Measurements from ENCODE around the gene SLC4A2.

The SLC4A2 gene

GRCh38 chr7:151093748-151094147 lies 34.4 kb downstream of the SLC4A2 start:
- peaks cover 0 to 48% of the 10 kb centered on the region in 2 experiments; a peak in 2 of 3 replicates for H3K36me3 ChIP-seq (ENCODE audit: control insufficient read depth in 2 of 2, insufficient read depth in 1 of 2, low read length in 2 of 2)
- H3K4me3 ChIP-seq (ENCODE audit: low read depth, low read length) = no peak overlapping the region
- H3K27ac ChIP-seq (ENCODE audit: extremely low read depth, low read depth, low read length) = no peak overlapping the region
- no peak for TF ChIP-seq ZBTB48 (tag by site-specific recombination; IDR thresholded peaks at IDR 0.05)
- TF ChIP-seq KLF7 (tag by site-specific recombination; IDR thresholded peaks at IDR 0.05; ENCODE audit: borderline replicate concordance) = no peak
- TF ChIP-seq ZNF148 (tag by site-specific recombination; IDR thresholded peaks at IDR 0.05; ENCODE audit: borderline replicate concordance) = no peak
- TF ChIP-seq GLIS1 (tag by site-specific recombination; IDR thresholded peaks at IDR 0.05) = 0 out of 2 replicates have a peak, but pooled peaks have one; percentile 10
- no peak for TF ChIP-seq ZNF701 (tag by site-specific recombination; IDR thresholded peaks at IDR 0.05)
- H3K9me3 ChIP-seq (ENCODE audit: control insufficient read depth, insufficient read depth, low read depth, low read length) = no peaks in the 10 kb centered on the region
- POLR2A ChIA-PET = no interaction called here
- CTCF ChIA-PET = interaction anchor here (0.6 to 4.9 kb wide), 5 partner anchors 13 to 84 kb away, joined by 3 to 43 read pairs (median 3); no protein-coding TSS in a partner anchor
- peaks cover 4% of the 10 kb centered on the region; the same call in 1 of the 2 replicates for H3K4me1 ChIP-seq (ENCODE audit: control insufficient read depth, insufficient read depth, low read length)

- POLR2A ChIA-PET = no interaction called here
Measured at GRCh38 chr7:151094675-151095074, 35.3 kb downstream of the SLC4A2 start.

DNA sequence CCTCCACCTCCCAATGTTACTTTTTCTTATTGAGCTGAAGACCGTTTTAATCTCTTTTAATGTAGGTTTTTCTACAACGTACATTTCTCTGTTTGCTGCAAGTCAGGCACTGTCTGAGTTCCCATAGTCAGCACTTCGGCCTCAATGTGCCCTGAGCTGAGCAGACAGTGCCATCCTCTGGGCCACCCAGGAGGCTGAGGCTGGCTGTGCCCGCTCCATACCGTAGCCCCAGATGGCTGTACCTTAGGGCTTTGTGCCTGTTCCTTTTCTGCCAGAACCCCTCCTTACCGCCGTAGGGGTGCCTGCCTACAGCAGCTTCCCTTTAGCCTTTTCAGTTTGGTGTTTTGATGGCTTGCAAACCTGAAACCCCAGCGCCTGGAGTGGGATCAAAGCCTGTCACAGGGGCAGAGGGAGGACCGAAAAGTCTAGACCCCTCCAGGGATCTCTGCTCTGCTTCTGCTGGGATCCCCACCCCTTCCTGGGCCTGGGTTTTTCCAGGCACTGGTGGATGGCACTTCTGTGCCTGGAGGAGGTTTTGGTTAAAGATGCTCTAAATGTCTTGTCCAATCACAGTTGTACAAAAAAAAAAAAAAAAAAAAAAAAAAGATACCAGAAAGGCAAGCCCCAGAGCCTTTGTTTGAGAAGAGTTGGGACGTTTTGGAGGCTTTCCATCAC lies 35.9 kb downstream of the SLC4A2 start:
- no peaks in the 10 kb centered on the region for H3K4me1 ChIP-seq (ENCODE audit: control insufficient read depth, insufficient read depth, low read length)
- ChIA-PET CTCF (interaction anchor here (0.7 to 4.9 kb wide), 3 partner anchors 17 to 1405 kb away, joined by 3 to 43 read pairs (median 6); no protein-coding TSS in a partner anchor), POLR2A (no interaction called here)
- H3K4me3 ChIP-seq (ENCODE audit: low read depth, low read length) = no peak overlapping the region
- H3K27ac ChIP-seq (ENCODE audit: extremely low read depth, low read depth, low read length) = 0 out of 2 replicates have a peak overlapping the region, but pooled peaks have one; percentile 7
- H3K36me3 ChIP-seq (ENCODE audit: control insufficient read depth in 2 of 2, insufficient read depth in 1 of 2, low read length in 2 of 2) = peaks cover 0 to 43% of the 10 kb centered on the region in 2 experiments; a peak in 2 of 3 replicates
- H3K9me3 ChIP-seq (ENCODE audit: control insufficient read depth, insufficient read depth, low read depth, low read length) = no peaks in the 10 kb centered on the region
- TF ChIP-seq ZNF518A (tag by site-specific recombination; conservative IDR thresholded peaks at IDR 0.05; ENCODE audit: low read depth) = no peak
- TF ChIP-seq, protein P1, sequence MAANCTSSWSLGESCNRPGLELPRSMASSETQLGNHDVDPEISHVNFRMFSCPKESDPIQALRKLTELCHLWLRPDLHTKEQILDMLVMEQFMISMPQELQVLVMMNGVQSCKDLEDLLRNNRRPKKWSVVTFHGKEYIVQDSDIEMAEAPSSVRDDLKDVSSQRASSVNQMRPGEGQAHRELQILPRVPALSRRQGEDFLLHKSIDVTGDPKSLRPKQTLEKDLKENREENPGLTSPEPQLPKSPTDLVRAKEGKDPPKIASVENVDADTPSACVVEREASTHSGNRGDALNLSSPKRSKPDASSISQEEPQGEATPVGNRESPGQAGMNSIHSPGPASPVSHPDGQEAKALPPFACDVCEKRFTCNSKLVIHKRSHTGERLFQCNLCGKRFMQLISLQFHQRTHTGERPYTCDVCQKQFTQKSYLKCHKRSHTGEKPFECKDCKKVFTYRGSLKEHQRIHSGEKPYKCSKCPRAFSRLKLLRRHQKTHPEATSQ (tag by site-specific recombination; IDR thresholded peaks at IDR 0.05) = no peak
- TF ChIP-seq ZNF48 (tag by site-specific recombination; IDR thresholded peaks at IDR 0.05) = no peak
- TF ChIP-seq, protein P2, sequence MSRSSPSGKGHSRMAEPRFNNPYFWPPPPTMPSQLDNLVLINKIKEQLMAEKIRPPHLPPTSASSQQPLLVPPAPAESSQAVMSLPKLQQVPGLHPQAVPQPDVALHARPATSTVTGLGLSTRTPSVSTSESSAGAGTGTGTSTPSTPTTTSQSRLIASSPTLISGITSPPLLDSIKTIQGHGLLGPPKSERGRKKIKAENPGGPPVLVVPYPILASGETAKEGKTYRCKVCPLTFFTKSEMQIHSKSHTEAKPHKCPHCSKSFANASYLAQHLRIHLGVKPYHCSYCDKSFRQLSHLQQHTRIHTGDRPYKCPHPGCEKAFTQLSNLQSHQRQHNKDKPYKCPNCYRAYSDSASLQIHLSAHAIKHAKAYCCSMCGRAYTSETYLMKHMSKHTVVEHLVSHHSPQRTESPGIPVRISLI (tag by site-specific recombination; IDR thresholded peaks at IDR 0.05) = 0 out of 2 replicates have a peak, but pooled peaks have one; percentile 14

More at GRCh38 chr7:151094675-151095074, 35.3 kb downstream of the SLC4A2 start:
- Histone ChIP-seq H3K27ac (ENCODE audit: extremely low read depth, low read depth, low read length) (0 out of 2 replicates have a peak overlapping the region, but pooled peaks have one; percentile 7), H3K36me3 (ENCODE audit: control insufficient read depth in 2 of 2, insufficient read depth in 1 of 2, low read length in 2 of 2) (peaks cover 0 to 47% of the 10 kb centered on the region in 2 experiments; a peak in 2 of 3 replicates), H3K4me3 (ENCODE audit: low read depth, low read length) (no peak overlapping the region), H3K9me3 (ENCODE audit: control insufficient read depth, insufficient read depth, low read depth, low read length) (no peaks in the 10 kb centered on the region), H3K4me1 (ENCODE audit: control insufficient read depth, insufficient read depth, low read length) (0 out of 2 replicates have a peak, but pooled peaks cover under 1% of the 10 kb centered on the region)
- TF ChIP-seq WT1 (tag by site-specific recombination; IDR thresholded peaks at IDR 0.05) (peak; percentile 87), ZNF121 (tag by site-specific recombination; IDR thresholded peaks at IDR 0.05) (peak; percentile 99), ZNF140 (tag by site-specific recombination; IDR thresholded peaks at IDR 0.05) (no peak), KLF17 (tag by site-specific recombination; IDR thresholded peaks at IDR 0.05) (0 out of 2 replicates have a peak, but pooled peaks have one; percentile 32), ZNF366 (tag by site-specific recombination; conservative IDR thresholded peaks at IDR 0.05) (peak; percentile 86), INSM2 (tag by site-specific recombination; IDR thresholded peaks at IDR 0.05) (no peak), ZNF324 (tag by site-specific recombination; IDR thresholded peaks at IDR 0.05) (no peak)
- CTCF ChIA-PET = interaction anchor here (0.7 to 4.9 kb wide), 4 partner anchors 17 to 1404 kb away, joined by 3 to 43 read pairs (median 3); no protein-coding TSS in a partner anchor
